ENCODE results near the gene ELOA. TPM values are rescaled to one million over a fixed set of nuclear protein-coding genes. Genes with fewer than 3 reads are reported as not detected.

The ELOA gene
- 10 to 100 TPM; 39.1 to 45.6 (median 40.7) TPM for polyA plus RNA-seq (ENCODE audit: insufficient read depth in 1 of 5, insufficient read length in 5 of 5, low replicate concordance in 1 of 5)
- long read RNA-seq, donor 1, full-length matches to known transcripts = 2 of 44 reads
- long read RNA-seq, donor 1, partial matches to known transcripts = 42 of 44 reads
- long read RNA-seq, donor 1, other reads (novel, unspliced or antisense) = 0 of 44 reads
- long read RNA-seq, donor 2, full-length matches to known transcripts = 4 of 4 reads
- long read RNA-seq, donor 2, partial matches to known transcripts = 0 of 4 reads
- long read RNA-seq, donor 2, other reads (novel, unspliced or antisense) = 0 of 4 reads
- long read RNA-seq, donor 3, full-length matches to known transcripts = 1 of 20 reads
- long read RNA-seq, donor 3, partial matches to known transcripts = 19 of 20 reads
- long read RNA-seq, donor 3, other reads (novel, unspliced or antisense) = 0 of 20 reads
- long read RNA-seq, donor 4, full-length matches to known transcripts = 1 of 6 reads
- long read RNA-seq, donor 4, partial matches to known transcripts = 5 of 6 reads
- long read RNA-seq, donor 4, other reads (novel, unspliced or antisense) = 0 of 6 reads
- long read RNA-seq, donor 5, full-length matches to known transcripts = 2 of 24 reads
- long read RNA-seq, donor 5, partial matches to known transcripts = 22 of 24 reads
- long read RNA-seq, donor 5, other reads (novel, unspliced or antisense) = 0 of 24 reads
- long read RNA-seq, donor 6, full-length matches to known transcripts = 3 of 29 reads
- long read RNA-seq, donor 6, partial matches to known transcripts = 26 of 29 reads
- long read RNA-seq, donor 6, other reads (novel, unspliced or antisense) = 0 of 29 reads
- long read RNA-seq, donor 7, full-length matches to known transcripts = 2 of 49 reads
- long read RNA-seq, donor 7, partial matches to known transcripts = 47 of 49 reads
- long read RNA-seq, donor 7, other reads (novel, unspliced or antisense) = 0 of 49 reads
- long read RNA-seq, donor 8, full-length matches to known transcripts = 2 of 23 reads
- long read RNA-seq, donor 8, partial matches to known transcripts = 21 of 23 reads
- long read RNA-seq, donor 8, other reads (novel, unspliced or antisense) = 0 of 23 reads

GRCh38 chr1:23743287-23744152 is at the start of gene ELOA:
Gene ELOA (plus strand): TSS chr1:23743471. CDS start chr1:23743504, 33 bp downstream.
- peak; percentile 75 to 81 for DNase-seq

DNA sequence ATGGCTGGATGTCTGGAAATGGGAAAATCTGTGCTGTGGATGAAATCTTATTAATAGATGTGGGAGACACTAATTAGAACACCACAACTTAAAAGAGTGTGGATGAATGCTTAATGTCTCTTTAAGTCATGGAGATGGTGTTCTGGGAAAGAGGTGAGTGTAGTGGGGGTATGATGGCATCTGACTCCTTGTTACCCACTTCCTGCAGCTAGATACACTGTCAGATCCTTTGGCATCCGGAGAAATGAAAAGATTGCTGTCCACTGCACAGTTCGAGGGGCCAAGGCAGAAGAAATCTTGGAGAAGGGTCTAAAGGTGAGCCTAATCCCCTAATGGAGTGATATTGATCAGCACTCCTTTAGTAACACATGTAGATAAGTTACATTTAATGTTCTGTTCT is 49.7 kb upstream of the ELOA start:
- DNase-seq = no peak

GRCh38 chr1:23694371-23694770 is 48.9 kb upstream of the ELOA start:
- no peak for DNase-seq

- no peak for DNase-seq
Observed at GRCh38 chr1:23695667-23696066, 47.6 kb upstream of the ELOA start.

DNA sequence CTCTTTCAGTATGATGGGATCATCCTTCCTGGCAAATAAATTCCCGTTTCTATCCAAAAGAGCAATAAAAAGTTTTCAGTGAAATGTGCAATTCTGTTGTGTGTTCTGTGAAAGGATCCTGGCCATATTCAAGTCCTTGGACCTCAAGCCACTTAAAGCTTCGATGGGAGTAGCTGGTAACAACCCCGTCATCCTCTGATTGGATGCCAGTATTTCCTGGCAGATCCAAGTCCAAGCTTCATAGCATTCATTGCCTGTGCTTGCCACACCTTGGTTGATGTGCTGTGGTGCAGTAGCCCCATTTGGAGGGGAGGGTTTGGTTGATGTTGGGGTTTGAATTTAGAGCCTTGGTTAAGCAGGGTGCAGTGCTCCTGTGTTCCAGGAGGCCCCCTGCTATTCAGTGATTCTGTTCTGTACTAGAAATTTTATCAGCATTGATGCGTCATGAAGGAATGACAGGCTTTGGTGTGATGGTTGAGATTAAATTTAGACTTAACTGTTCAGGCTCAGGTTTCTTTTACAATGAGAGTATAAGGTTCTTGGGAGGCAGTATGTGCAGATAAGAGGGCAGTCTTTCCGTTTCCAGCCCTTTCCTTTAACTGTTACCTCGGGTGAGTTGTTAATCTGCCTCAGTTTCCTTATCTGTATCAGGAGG is 46.8 kb upstream of the ELOA start:
- DNase-seq = no peak

DNA sequence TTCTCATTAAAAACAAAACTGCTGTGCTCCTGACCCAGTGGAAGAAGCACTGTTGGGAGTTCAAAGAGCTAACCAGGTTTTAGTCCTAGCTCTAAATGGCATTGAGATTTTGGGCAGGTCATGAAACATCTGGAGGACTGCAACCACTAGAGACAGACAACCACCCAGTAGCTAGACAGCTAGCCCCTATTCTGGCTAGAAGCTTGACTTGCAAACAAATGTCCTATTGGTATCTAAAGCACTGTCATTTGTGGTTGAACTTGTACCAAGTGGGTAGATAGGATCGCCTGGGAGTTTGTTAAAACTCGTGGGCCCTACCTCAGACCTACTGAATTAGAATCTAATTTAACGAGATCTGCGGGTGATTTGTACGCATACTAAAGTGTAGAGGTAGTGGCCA is 44.8 kb upstream of the ELOA start:
- DNase-seq = no peak

DNA sequence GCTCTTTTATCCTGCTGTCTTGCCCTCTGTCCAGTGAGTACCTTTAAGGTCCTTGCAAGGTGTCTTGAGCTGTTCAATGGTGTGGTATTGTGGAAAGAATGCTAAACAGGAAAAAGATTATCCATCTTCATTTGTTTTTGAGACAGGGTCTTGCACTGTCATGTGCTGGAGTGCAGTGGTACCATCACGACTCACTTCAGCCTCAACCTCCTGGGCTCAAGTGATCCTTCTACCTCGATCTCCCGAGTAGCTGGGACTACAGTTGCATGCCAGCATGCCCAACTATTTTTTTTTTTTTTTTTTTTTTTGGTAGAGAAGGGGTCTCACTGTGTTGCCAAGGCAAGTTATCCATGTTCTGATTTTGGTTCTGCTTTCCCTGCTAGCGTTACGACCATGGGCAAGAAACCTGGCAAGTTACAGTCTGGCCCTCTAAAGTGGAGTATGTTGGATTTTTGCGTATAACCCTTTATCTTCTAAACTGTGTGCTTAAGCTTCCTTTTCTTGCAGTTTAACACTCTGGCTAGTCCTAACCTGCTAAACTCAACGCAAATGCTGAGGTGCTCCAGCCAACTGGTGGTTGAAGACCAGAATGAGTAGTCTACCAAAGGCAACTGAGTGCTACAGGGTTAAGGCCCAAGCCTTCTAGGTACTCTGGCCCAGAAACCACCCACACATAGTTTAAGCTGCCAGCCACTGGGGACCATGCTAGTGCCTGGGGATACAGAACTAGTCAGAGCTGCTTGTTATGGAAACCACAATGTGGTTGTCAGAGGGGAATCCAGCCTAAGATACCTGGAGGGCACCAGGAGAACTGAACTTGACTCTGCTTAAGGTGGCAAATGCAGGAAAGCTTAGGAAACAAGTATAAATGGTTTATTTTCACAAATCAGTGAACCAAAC is 43.7 kb upstream of the ELOA start:
- DNase-seq = no peak

GRCh38 chr1:23701310-23701709 is 42.0 kb upstream of the ELOA start:
- no peak for DNase-seq

- DNase-seq = no peak
Observed at GRCh38 chr1:23701996-23702395, 41.3 kb upstream of the ELOA start.

DNA sequence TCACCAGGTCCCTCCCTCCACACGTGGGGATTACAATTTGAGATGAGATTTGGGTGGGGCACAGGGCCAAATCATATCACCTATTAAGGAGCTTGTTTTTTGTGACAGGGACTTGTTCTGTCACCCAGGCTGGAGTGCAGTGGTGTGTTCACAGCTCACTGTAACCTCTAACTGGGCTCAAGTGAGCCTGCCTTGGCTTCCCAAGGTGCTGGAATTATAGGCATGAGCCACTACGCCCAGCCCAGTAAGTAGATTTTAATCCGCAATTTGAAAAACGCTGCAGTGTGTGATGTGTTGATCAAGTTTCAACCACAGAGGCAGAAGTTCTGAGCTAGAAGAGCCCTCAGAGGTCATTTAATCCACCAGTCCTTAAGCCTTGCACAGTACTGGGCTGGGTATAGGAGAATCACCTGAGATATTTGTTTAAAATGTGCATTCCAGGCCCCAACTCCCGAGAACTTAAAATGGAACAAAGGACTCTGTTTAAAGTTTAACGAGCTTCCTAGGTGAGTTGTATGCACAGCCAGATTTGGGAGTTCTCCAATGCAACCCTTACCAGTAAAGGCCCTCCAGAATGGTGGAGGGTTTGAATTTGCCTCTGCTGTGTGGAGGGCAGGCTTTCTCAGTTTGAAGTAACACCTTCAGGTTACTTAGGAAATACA is 38.3 kb upstream of the ELOA start:
- DNase-seq = peak; percentile 23 to 31

GRCh38 chr1:23709229-23709628 is 34.0 kb upstream of the ELOA start:
- DNase-seq = no peak

- DNase-seq = no peak
Observed at GRCh38 chr1:23718482-23718881, 24.8 kb upstream of the ELOA start.

- no peak for DNase-seq
Observed at GRCh38 chr1:23719162-23719820, 24.0 kb upstream of the ELOA start.

GRCh38 chr1:23720256-23720995 is 22.8 kb upstream of the ELOA start:
- no peak for DNase-seq

GRCh38 chr1:23722652-23723051 is 20.6 kb upstream of the ELOA start:
- DNase-seq = no peak

- DNase-seq = no peak
Observed at GRCh38 chr1:23726686-23727085, 16.6 kb upstream of the ELOA start.

- DNase-seq = peak; percentile 85 to 91
Observed at GRCh38 chr1:23727362-23727811, 15.9 kb upstream of the ELOA start.

All from right lung (tissue), 10 donors.